Right ventricle myocardium superior (tissue), 1 donor: ENCODE data around the gene LHCGR. TPM values are rescaled to one million over a fixed set of nuclear protein-coding genes. Genes with fewer than 3 reads are reported as not detected.
"Not testable (repeated sequence)": the region's sequence is repeated elsewhere in the genome, so short reads cannot be mapped to it uniquely, and the experiment has no call there.

Source experiments
- ATAC-seq: fragments of 200-7000 bp; cut with Tn5 transposase; one replicate; pipeline ENCODE4 v1.9.1; 2020; ENCODE audit warnings: mild to moderate bottlenecking; ENCODE audit not compliant: poor library complexity
- DNase-seq: peaks from one replicate; pipeline ENCODE4 v3.0.0-alpha.2; 2020
- intact Hi-C: fragments of 100-400 bp; cut with DNase I; formaldehyde crosslinking; loops from one replicate; pipeline ENCODE4 v1.11.2; 2022
- total RNA-seq: library from RNA; stranded (reverse); fragmentation: NEBNext Ultra II Directional; extraction: Animal tissue kit (Norgen Biotek cat#: 25700); gene quantifications from one replicate; pipeline ENCODE4 v1.2.1, GENCODE V29; 2021
- donor health status: DM: no; HTN: yes; CAD: no; lungs with severe emphysema.

Gene LHCGR
- total RNA-seq, 1 donor from 2014 or later, result not detected

GRCh38 chr2:48750128-48750739 lies 5.3 kb downstream of the LHCGR start:
- intact Hi-C loops, result no loop called here

GRCh38 chr2:48749291-48750127 lies 6.0 kb downstream of the LHCGR start:
- no peak for ATAC-seq
- intact Hi-C loops, result no loop called here

More at GRCh38 chr2:48750128-48750739, 5.3 kb downstream of the LHCGR start:
- DNase-seq (no peak), ATAC-seq (no peak)

GRCh38 chr2:48747319-48747718 lies 8.2 kb downstream of the LHCGR start:
- intact Hi-C loops, result no loop called here
- ATAC-seq, result no peak
- DNase-seq, result no peak

More at GRCh38 chr2:48749291-48750127, 6.0 kb downstream of the LHCGR start:
- DNase-seq, result no peak

GRCh38 chr2:48739236-48739635 lies 16.3 kb downstream of the LHCGR start:
- ATAC-seq, intact Hi-C loops, DNase-seq: not testable (repeated sequence)

- no peak for ATAC-seq
- no peak for DNase-seq
- intact Hi-C loops, result no loop called here
Measured at GRCh38 chr2:48738806-48739205, 16.7 kb downstream of the LHCGR start.

- ATAC-seq, result no peak
- intact Hi-C loops, result no loop called here
- no peak for DNase-seq
Measured at GRCh38 chr2:48736251-48736650, 19.3 kb downstream of the LHCGR start.

- DNase-seq (peak; percentile 37), ATAC-seq (no peak)
- intact Hi-C loops, result no loop called here
Measured at GRCh38 chr2:48734576-48735303, 20.8 kb downstream of the LHCGR start.

GRCh38 chr2:48733067-48733503 lies 22.4 kb downstream of the LHCGR start:
- DNase-seq, result no peak
- intact Hi-C loops, result no loop called here
- no peak for ATAC-seq

GRCh38 chr2:48728840-48729239 lies 26.7 kb downstream of the LHCGR start:
- no peak for ATAC-seq

GRCh38 chr2:48728295-48728694 lies 27.2 kb downstream of the LHCGR start:
- peak; percentile 85 for ATAC-seq
- intact Hi-C loops, result no loop called here
- DNase-seq, result no peak

More at GRCh38 chr2:48728840-48729239, 26.7 kb downstream of the LHCGR start:
- intact Hi-C loops, result no loop called here
- DNase-seq, result no peak

- intact Hi-C loops, result no loop called here
- DNase-seq, result no peak
- no peak for ATAC-seq
Measured at GRCh38 chr2:48727560-48727959, 28.0 kb downstream of the LHCGR start.

- DNase-seq, result no peak
- intact Hi-C loops, result no loop called here
- ATAC-seq, result no peak
Measured at GRCh38 chr2:48725696-48726494, 29.6 kb downstream of the LHCGR start.

GRCh38 chr2:48724278-48724677 lies 31.2 kb downstream of the LHCGR start:
- DNase-seq (no peak), ATAC-seq (peak; percentile 53)
- intact Hi-C loops, result no loop called here

GRCh38 chr2:48723129-48723528 lies 32.4 kb downstream of the LHCGR start:
- ATAC-seq, result no peak
- no peak for DNase-seq
- intact Hi-C loops, result no loop called here

GRCh38 chr2:48722391-48722790 lies 33.1 kb downstream of the LHCGR start:
- intact Hi-C loops, result no loop called here

GRCh38 chr2:48721158-48721557 lies 34.4 kb downstream of the LHCGR start:
- ATAC-seq, result no peak
- intact Hi-C loops, result no loop called here
- no peak for DNase-seq

More at GRCh38 chr2:48722391-48722790, 33.1 kb downstream of the LHCGR start:
- DNase-seq, result no peak
- no peak for ATAC-seq

- intact Hi-C loops, result no loop called here
- DNase-seq (no peak), ATAC-seq (no peak)
Measured at GRCh38 chr2:48719480-48720177, 35.9 kb downstream of the LHCGR start.

GRCh38 chr2:48717846-48718245 lies 37.7 kb downstream of the LHCGR start:
- no peak for DNase-seq
- no peak for ATAC-seq
- intact Hi-C loops, result no loop called here
